HEK293T (cell line): Measurements from ENCODE around the gene FOXQ1.

Experiments
- FOXA1 ChIP-seq: fragments of 450-650 bp; IDR thresholded peaks from 2 replicates; pipeline ENCODE4 v1.6.1; 2016; ENCODE audit warnings: mild to moderate bottlenecking
- FOXM1 ChIP-seq: fragments of 450-650 bp; IDR thresholded peaks from 2 replicates; pipeline ENCODE4 v1.6.1; 2017; ENCODE audit warnings: mild to moderate bottlenecking, borderline replicate concordance
- NFRKB ChIP-seq: fragments of 450-650 bp; IDR thresholded peaks from 2 replicates; pipeline ENCODE4 v1.6.1; 2016; ENCODE audit warnings: mild to moderate bottlenecking, moderate library complexity
- SP1 ChIP-seq: fragments of 450-650 bp; IDR thresholded peaks from 2 replicates; pipeline ENCODE4 v1.6.1; 2017
- TARDBP ChIP-seq: fragments of 450-650 bp; IDR thresholded peaks from 2 replicates; pipeline ENCODE4 v1.6.1; 2016

DNA sequence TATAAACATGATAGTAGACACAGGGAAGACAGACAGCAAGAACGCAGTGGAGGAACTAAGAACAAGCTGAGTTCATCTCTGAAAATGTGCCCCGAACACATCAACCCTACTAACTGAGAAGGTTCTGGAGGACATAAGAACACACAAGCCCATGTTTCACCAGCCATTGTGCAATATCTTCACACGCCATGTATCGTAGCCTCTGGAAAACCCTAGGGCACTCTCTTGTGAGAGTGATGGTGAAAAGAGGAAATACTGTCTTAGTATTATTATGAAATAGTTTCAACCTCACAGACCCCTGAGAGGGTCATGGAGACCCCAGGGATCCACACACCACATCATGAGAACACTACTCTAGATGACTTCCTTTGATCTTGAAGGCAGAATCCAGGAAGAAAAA lies 51.4 kb downstream of the FOXQ1 start:
- no peak for TF ChIP-seq FOXA1
- TF ChIP-seq SP1, result no peak
- TF ChIP-seq FOXM1, result no peak
- no peak for TF ChIP-seq NFRKB
- TF ChIP-seq TARDBP, result no peak
